ENCODE data around the gene CGN. TPM values are rescaled to one million over a fixed set of nuclear protein-coding genes. Genes with fewer than 3 reads are reported as not detected.
A peak's percentile ranks its signal among the peaks of the same experiment; 100 is the strongest.

Gene CGN
- polyA plus RNA-seq, 1 donor from 2014 or later: 4.4 TPM

DNA sequence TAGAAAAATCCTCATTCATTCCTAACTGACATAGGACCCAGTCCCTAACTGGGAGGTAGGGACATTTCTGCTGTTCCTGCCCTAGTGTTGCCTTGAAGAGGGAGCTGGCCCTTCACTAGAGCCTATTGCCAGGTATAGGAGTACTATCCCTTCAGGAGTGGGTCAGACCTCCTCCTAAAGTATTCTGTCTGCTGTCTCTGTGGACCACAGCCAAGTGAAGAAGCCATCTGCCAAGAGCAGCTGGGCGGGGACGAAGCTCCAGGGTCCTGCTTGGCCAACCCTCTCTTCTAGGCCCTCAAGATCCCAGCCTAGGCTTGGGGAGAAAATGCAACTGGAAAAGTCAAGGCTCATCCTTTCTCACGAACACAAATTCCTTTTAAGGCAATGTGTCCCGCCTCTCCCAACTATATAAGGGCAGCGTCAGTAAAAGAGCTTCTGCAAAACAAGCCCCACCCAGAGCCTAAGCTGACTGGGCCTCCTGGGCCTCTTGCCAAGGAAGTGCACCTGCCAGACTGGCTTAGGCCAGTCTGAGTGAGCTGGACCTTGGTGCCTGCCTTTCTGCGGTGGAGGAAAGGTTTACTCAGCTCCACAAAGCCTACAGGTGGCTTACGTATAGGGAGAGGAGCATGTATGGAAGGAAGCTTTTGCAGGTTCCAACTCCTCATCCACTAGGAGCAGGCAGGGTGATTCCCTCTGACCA is 28.3 kb downstream of the CGN start:
- no peaks in the 10 kb centered on the region for H3K36me3 ChIP-seq (ENCODE audit: insufficient read depth, low read length)
- H3K9ac ChIP-seq (ENCODE audit: low read length): peak overlapping the region; percentile 87
- H3K4me3 ChIP-seq (ENCODE audit: low read length): peak overlapping the region; percentile 98
- H3K27me3 ChIP-seq (ENCODE audit: insufficient read depth, low read depth, low read length): no peaks in the 10 kb centered on the region
- H3K79me2 ChIP-seq (replicated peaks; ENCODE audit: insufficient read depth, low read length): peaks cover 13% of the 10 kb centered on the region
- TF ChIP-seq, protein P1, sequence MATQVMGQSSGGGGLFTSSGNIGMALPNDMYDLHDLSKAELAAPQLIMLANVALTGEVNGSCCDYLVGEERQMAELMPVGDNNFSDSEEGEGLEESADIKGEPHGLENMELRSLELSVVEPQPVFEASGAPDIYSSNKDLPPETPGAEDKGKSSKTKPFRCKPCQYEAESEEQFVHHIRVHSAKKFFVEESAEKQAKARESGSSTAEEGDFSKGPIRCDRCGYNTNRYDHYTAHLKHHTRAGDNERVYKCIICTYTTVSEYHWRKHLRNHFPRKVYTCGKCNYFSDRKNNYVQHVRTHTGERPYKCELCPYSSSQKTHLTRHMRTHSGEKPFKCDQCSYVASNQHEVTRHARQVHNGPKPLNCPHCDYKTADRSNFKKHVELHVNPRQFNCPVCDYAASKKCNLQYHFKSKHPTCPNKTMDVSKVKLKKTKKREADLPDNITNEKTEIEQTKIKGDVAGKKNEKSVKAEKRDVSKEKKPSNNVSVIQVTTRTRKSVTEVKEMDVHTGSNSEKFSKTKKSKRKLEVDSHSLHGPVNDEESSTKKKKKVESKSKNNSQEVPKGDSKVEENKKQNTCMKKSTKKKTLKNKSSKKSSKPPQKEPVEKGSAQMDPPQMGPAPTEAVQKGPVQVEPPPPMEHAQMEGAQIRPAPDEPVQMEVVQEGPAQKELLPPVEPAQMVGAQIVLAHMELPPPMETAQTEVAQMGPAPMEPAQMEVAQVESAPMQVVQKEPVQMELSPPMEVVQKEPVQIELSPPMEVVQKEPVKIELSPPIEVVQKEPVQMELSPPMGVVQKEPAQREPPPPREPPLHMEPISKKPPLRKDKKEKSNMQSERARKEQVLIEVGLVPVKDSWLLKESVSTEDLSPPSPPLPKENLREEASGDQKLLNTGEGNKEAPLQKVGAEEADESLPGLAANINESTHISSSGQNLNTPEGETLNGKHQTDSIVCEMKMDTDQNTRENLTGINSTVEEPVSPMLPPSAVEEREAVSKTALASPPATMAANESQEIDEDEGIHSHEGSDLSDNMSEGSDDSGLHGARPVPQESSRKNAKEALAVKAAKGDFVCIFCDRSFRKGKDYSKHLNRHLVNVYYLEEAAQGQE (IDR thresholded peaks at IDR 0.05; ENCODE audit: borderline replicate concordance): no peak
- TF ChIP-seq RAD21 (conservative IDR thresholded peaks at IDR 0.05) (no peak), TAF1 (IDR thresholded peaks at IDR 0.05; ENCODE audit: low read depth) (no peak), SMC3 (conservative IDR thresholded peaks at IDR 0.05; ENCODE audit: poor library complexity) (no peak), EP300 (conservative IDR thresholded peaks at IDR 0.05; ENCODE audit: poor library complexity, severe bottlenecking) (no peak), MXI1 (conservative IDR thresholded peaks at IDR 0.05; ENCODE audit: poor library complexity, severe bottlenecking) (no peak), EZH2 (IDR thresholded peaks at IDR 0.05; ENCODE audit: borderline replicate concordance, insufficient read depth, low read length, poor library complexity, severe bottlenecking) (no peak), POLR2AphosphoS5 (IDR thresholded peaks at IDR 0.05) (no peak)
- TF ChIP-seq, protein P2, sequence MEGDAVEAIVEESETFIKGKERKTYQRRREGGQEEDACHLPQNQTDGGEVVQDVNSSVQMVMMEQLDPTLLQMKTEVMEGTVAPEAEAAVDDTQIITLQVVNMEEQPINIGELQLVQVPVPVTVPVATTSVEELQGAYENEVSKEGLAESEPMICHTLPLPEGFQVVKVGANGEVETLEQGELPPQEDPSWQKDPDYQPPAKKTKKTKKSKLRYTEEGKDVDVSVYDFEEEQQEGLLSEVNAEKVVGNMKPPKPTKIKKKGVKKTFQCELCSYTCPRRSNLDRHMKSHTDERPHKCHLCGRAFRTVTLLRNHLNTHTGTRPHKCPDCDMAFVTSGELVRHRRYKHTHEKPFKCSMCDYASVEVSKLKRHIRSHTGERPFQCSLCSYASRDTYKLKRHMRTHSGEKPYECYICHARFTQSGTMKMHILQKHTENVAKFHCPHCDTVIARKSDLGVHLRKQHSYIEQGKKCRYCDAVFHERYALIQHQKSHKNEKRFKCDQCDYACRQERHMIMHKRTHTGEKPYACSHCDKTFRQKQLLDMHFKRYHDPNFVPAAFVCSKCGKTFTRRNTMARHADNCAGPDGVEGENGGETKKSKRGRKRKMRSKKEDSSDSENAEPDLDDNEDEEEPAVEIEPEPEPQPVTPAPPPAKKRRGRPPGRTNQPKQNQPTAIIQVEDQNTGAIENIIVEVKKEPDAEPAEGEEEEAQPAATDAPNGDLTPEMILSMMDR (IDR thresholded peaks at IDR 0.05; ENCODE audit: poor library complexity, severe bottlenecking): no peak
- no peak overlapping the region for H3K4me2 ChIP-seq (ENCODE audit: low read length)
- peak overlapping the region; percentile 70 for H3K27ac ChIP-seq (ENCODE audit: low read length)
- no peaks in the 10 kb centered on the region for H3F3A ChIP-seq (ENCODE audit: insufficient read depth, low read length, poor library complexity, severe bottlenecking)
- no peaks in the 10 kb centered on the region for H4K20me1 ChIP-seq (ENCODE audit: insufficient read depth)
- no peaks in the 10 kb centered on the region for H3K9me2 ChIP-seq (ENCODE audit: insufficient read depth, low read length)
- H2AFZ ChIP-seq (ENCODE audit: low read depth, low read length): peak overlapping the region; percentile 25
- H3K9me3 ChIP-seq (ENCODE audit: low read length): no peaks in the 10 kb centered on the region

GRCh38 chr1:151540021-151540981 is 29.1 kb downstream of the CGN start, which contains the start of gene TUFT1:
Gene TUFT1, plus strand, starts transcription at chr1:151540309. Its CDS starts 58 bp downstream, at chr1:151540367.
- Histone ChIP-seq H3K9me3 (ENCODE audit: low read length) (no peaks in the 10 kb centered on the region), H3K4me3 (ENCODE audit: low read length) (peak within 1 kb of the TSS; percentile 98), H3K9me2 (ENCODE audit: insufficient read depth, low read length) (no peaks in the 10 kb centered on the region), H3K27ac (ENCODE audit: low read length) (peak within 1 kb of the TSS; percentile 70), H3K9ac (ENCODE audit: low read length) (peak within 1 kb of the TSS; percentile 87), H3K36me3 (ENCODE audit: insufficient read depth, low read length) (no peaks in the 10 kb centered on the region), H3K79me2 (replicated peaks; ENCODE audit: insufficient read depth, low read length) (peaks cover 13% of the 10 kb centered on the region), H4K20me1 (ENCODE audit: insufficient read depth) (no peaks in the 10 kb centered on the region), H3K27me3 (ENCODE audit: insufficient read depth, low read depth, low read length) (no peaks in the 10 kb centered on the region), H3F3A (ENCODE audit: insufficient read depth, low read length, poor library complexity, severe bottlenecking) (no peaks in the 10 kb centered on the region), H3K4me2 (ENCODE audit: low read length) (peak within 1 kb of the TSS; percentile 72), H2AFZ (ENCODE audit: low read depth, low read length) (peak within 1 kb of the TSS; percentile 80)
- TF ChIP-seq, protein P2 (IDR thresholded peaks at IDR 0.05; ENCODE audit: poor library complexity, severe bottlenecking): no peak
- TF ChIP-seq EP300 (conservative IDR thresholded peaks at IDR 0.05; ENCODE audit: poor library complexity, severe bottlenecking): peak; percentile 10
- TF ChIP-seq, protein P1 (IDR thresholded peaks at IDR 0.05; ENCODE audit: borderline replicate concordance): peak; percentile 92
- TF ChIP-seq SMC3 (conservative IDR thresholded peaks at IDR 0.05; ENCODE audit: poor library complexity): peak; percentile 33
- peak; percentile 86 for TF ChIP-seq MXI1 (conservative IDR thresholded peaks at IDR 0.05; ENCODE audit: poor library complexity, severe bottlenecking)
- no peak for TF ChIP-seq RAD21 (conservative IDR thresholded peaks at IDR 0.05)
- no peak for TF ChIP-seq EZH2 (IDR thresholded peaks at IDR 0.05; ENCODE audit: borderline replicate concordance, insufficient read depth, low read length, poor library complexity, severe bottlenecking)
- TF ChIP-seq TAF1 (IDR thresholded peaks at IDR 0.05; ENCODE audit: low read depth): peak; percentile 93
- TF ChIP-seq POLR2AphosphoS5 (IDR thresholded peaks at IDR 0.05): peak; percentile 98

Data from neural cell (in vitro differentiated cells).